ENCODE results near the gene GSDME.

- no peak for TF ChIP-seq CTCF (IDR thresholded peaks at IDR 0.05)
- no peak for TF ChIP-seq POLR2A (IDR thresholded peaks at IDR 0.05)
Observed at GRCh38 chr7:24713850-24714675, 43.2 kb downstream of the GSDME start.

Measured in Peyer's patch (tissue), 4 donors.